Tibial nerve (tissue), 4 donors: ENCODE data around the gene LIPC. TPM values are rescaled to one million over a fixed set of nuclear protein-coding genes. Genes with fewer than 3 reads are reported as not detected.

ENCODE experiments used
- DNase-seq, 2 donors: peaks; one replicate each; pipeline ENCODE4 v3.0.0-alpha.2; 2019; ENCODE audit warnings: low spot score in 2 of 2
- H3K27ac ChIP-seq, 4 donors: fragments of 200-600 bp; sonication (generic) in 3 of 4; one replicate each; pipeline ENCODE4 v1.5.1; 2017 to 2019; ENCODE audit warnings: mild to moderate bottlenecking in 1 of 4
- H3K27me3 ChIP-seq, 2 donors: fragments of 200-600 bp; sonication (generic) in 1 of 2; one replicate each; pipeline versions ENCODE4 v1.5.1 to v1.6.0; 2017 to 2019
- H3K36me3 ChIP-seq, 3 donors: fragments of 200-600 bp; sonication (generic); one replicate each; pipeline ENCODE4 v1.5.1; 2018 to 2019
- H3K4me1 ChIP-seq, 4 donors: fragments of 200-600 bp; sonication (generic) in 3 of 4; one replicate each; pipeline ENCODE4 v1.5.1; 2017 to 2019
- H3K4me3 ChIP-seq, 4 donors: fragments of 200-600 bp; sonication (generic) in 3 of 4; one replicate each; pipeline ENCODE4 v1.5.1; 2017 to 2019; ENCODE audit warnings: mild to moderate bottlenecking in 1 of 4, moderate library complexity in 1 of 4
- H3K9me3 ChIP-seq, 4 donors: fragments of 200-600 bp; sonication (generic) in 3 of 4; one replicate each; pipeline ENCODE4 v1.5.1; 2017 to 2019
- CTCF ChIP-seq, 5 experiments: fragments of 200-600 bp in 3 of 5; fragments of 450-650 bp in 2 of 5; sonication (generic) in 3 of 5; IDR thresholded peaks; one replicate each; pipeline ENCODE4 v1.5.1; 2016 to 2019; ENCODE audit warnings: antibody characterized with exemption in 5 of 5, mild to moderate bottlenecking in 3 of 5, moderate library complexity in 2 of 5
- EP300 ChIP-seq, 2 donors: sonication (generic); formaldehyde crosslinking; IDR thresholded peaks; one replicate each; pipeline ENCODE4 v1.6.1; 2017; ENCODE audit warnings: antibody characterized with exemption in 2 of 2, mild to moderate bottlenecking in 1 of 2
- POLR2A ChIP-seq, 2 donors: fragments of 450-650 bp; IDR thresholded peaks; one replicate each; pipeline ENCODE4 v1.6.1; 2017; ENCODE audit warnings: antibody characterized with exemption in 2 of 2, mild to moderate bottlenecking in 2 of 2, moderate library complexity in 2 of 2
- WGBS, 2 donors: methylation state at CpG; one replicate each; pipeline ENCODE4 v1.1.5; 2018; 5-methylcytosine and 5-hydroxymethylcytosine counted together
- total RNA-seq, 4 donors: library from RNA; depleted of rRNA; stranded (reverse); fragments of >200 nt; gene quantifications; one replicate each; pipeline ENCODE4 v1.1.0, GENCODE V29; 2016

LIPC gene
- total RNA-seq, 4 donors from 2014 or later: 11.2 to 18.4 (median 14.7) TPM

DNA sequence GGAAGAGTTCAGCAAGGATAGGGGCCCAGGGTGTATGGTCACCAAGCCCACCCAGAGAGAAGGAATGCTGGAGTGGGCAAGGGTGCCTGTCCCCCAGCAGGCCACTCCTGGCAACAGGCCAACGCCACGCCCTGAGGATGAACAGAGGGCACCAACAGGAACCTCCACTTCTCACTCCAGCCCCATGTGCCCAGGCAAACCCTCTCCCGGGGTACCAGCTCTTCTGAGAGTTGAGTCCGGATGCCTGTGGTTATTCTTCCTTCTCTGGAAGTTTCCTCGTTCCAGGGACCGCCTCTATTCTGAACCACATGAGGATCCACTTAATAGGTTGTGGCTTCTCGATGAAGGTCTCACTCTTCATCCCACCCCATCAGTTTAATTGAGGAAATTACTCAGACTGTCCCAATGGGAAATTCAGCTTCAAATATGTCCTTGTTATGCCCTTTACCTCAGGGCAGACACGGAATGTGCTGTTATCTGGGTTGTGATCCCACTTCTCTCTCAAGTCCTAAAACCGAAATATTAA, 114.3 kb downstream of the LIPC start:
- WGBS, 2 donors: 70 to 82% methylated on average over 9 of the region's 9 CpGs
- TF ChIP-seq CTCF (IDR thresholded peaks at IDR 0.05): no peak
- no peak for TF ChIP-seq POLR2A (IDR thresholded peaks at IDR 0.05)
- TF ChIP-seq EP300 (IDR thresholded peaks at IDR 0.05): no peak
- no peaks in the 10 kb centered on the region for H3K9me3 ChIP-seq
- no peaks in the 10 kb centered on the region for H3K27me3 ChIP-seq
- no peaks in the 10 kb centered on the region for H3K36me3 ChIP-seq
- DNase-seq: no peak
- H3K4me3 ChIP-seq: no peak overlapping the region
- H3K4me1 ChIP-seq: peaks cover 0 to 21% (median 3%) of the 10 kb centered on the region in 4 donors
- H3K27ac ChIP-seq: peak overlapping the region in 2 of 4 donors; percentile 19 to 83

DNA sequence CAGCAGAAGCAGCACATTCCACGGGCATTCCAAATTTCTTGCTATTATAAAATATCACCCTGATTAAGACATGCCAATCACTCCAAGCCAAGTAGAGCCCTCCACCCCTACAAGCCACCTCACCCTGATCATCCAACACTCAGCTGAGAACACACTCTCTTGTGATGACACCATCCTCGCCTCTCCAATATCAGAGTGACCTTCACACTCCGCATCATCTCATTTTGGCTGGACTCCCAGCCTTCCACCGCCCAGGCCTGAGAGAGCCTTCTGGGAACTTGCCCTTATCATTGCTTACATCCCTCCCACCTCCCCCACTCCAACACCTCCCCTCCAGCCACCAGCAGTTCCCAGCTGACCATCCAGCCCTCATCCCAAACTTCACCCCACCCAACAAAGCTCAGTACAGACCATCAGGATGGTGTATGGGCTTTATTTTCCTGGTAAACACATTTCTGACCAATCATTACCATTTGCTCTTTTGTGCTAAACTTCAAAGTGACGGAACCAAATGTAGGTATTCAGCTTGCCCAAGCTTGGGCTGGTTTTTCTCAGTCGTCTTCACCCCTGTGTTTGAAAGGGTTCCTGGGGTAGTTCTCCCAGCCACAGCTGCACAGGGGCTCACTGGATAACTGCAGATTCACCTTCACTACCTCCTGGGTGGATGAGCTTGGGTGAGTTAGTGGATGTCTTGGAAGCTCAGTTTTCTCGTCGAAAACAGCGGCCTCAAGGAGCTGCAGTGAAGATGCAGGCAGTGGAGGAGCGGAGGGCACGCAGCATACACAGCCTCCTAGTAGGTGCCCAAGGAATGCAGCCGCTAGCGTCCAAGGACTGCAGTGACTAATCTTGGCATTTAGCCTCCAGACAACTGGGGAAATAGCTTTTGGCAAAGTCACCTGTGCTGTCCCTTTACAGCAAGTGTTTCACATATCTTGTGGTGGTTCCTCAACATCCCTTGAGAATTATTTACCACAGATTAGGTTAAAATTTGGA, 115.1 kb downstream of the LIPC start:
- 74 to 81% methylated on average over 13 of the region's 13 CpGs for WGBS, 2 donors
- no peaks in the 10 kb centered on the region for H3K9me3 ChIP-seq
- H3K4me3 ChIP-seq: no peak overlapping the region
- peak overlapping the region in 2 of 4 donors; percentile 19 to 83 for H3K27ac ChIP-seq
- peaks cover 0 to 29% (median 4%) of the 10 kb centered on the region in 4 donors for H3K4me1 ChIP-seq
- TF ChIP-seq CTCF (IDR thresholded peaks at IDR 0.05): no peak
- TF ChIP-seq POLR2A (IDR thresholded peaks at IDR 0.05): no peak
- TF ChIP-seq EP300 (IDR thresholded peaks at IDR 0.05): no peak
- no peak for DNase-seq
- H3K36me3 ChIP-seq: no peaks in the 10 kb centered on the region
- H3K27me3 ChIP-seq: no peaks in the 10 kb centered on the region

DNA sequence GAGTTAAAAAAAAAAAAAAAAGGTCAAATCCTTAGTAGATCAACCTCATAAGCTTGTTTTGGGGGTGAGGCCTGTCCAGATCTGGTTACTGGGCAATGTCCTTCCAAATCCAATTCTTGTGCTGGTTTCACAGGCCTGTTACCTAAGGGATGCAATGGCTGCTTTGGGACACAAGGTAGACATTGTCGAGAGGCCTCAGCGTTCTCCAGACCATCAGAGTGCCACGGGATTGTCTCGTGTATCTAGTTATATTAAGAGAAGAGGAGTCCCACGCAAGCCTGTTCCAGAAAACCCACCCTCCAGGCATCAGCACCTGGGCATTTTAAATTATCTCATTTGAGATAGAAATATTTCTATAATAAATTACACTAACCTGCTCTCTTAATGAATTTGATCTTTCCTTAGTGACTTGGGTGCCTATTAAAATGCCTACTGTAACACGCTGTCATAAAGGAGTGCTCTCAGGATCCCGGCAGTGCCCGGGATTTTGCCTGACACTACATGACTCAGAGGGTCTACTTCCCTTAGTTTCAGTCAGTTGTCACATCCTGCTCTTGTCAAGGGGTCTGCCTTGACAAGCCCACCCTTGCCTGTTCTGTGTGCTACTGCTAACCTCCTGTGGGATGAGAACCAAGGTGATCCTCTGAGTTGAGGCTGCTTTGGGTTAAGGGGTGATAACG, 116.0 kb downstream of the LIPC start:
- DNase-seq: no peak
- peaks cover 0 to 37% (median 6%) of the 10 kb centered on the region in 4 donors for H3K4me1 ChIP-seq
- H3K9me3 ChIP-seq: no peaks in the 10 kb centered on the region
- H3K36me3 ChIP-seq: no peaks in the 10 kb centered on the region
- no peaks in the 10 kb centered on the region for H3K27me3 ChIP-seq
- 94 to 99% methylated on average over 9 of the region's 9 CpGs for WGBS, 2 donors
- peak overlapping the region in 1 of 4 donors; percentile 87 for H3K27ac ChIP-seq
- TF ChIP-seq EP300 (IDR thresholded peaks at IDR 0.05) (no peak), POLR2A (IDR thresholded peaks at IDR 0.05) (no peak), CTCF (IDR thresholded peaks at IDR 0.05) (no peak)
- H3K4me3 ChIP-seq: no peak overlapping the region

- Histone ChIP-seq H3K9me3 (no peaks in the 10 kb centered on the region), H3K27me3 (no peaks in the 10 kb centered on the region), H3K4me3 (no peak overlapping the region), H3K27ac (peak overlapping the region in 1 of 4 donors; percentile 87), H3K4me1 (peaks cover 0 to 43% (median 9%) of the 10 kb centered on the region in 4 donors), H3K36me3 (no peaks in the 10 kb centered on the region)
- 94 to 97% methylated on average over 25 of the region's 26 CpGs for WGBS, 2 donors
- TF ChIP-seq EP300 (IDR thresholded peaks at IDR 0.05) (no peak), CTCF (IDR thresholded peaks at IDR 0.05) (no peak), POLR2A (IDR thresholded peaks at IDR 0.05) (no peak)
- no peak for DNase-seq
Measured at GRCh38 chr15:58548308-58549012, 116.7 kb downstream of the LIPC start.
